Endothelial cell (in vitro differentiated cells): ENCODE measurements around the gene KDM2B. TPM values are rescaled to one million over a fixed set of nuclear protein-coding genes. Genes with fewer than 3 reads are reported as not detected.

Source experiments
- DNase-seq: peaks from one replicate; pipeline ENCODE4 v3.0.0; 2021; ENCODE audit warnings: low spot score
- H3K27ac Mint-ChIP-seq: one replicate; pipeline ENCODE4 v1.8.0; 2021; ENCODE audit warnings: mixed read lengths, inconsistent platforms; ENCODE audit not compliant: unreplicated experiment
- H3K27me3 Mint-ChIP-seq: one replicate; pipeline ENCODE4 v1.8.0; 2021; ENCODE audit warnings: mild to moderate bottlenecking, moderate library complexity, mixed read lengths, inconsistent platforms; ENCODE audit not compliant: unreplicated experiment
- H3K36me3 Mint-ChIP-seq: one replicate; pipeline ENCODE4 v1.8.0; 2021; ENCODE audit warnings: mild to moderate bottlenecking, low read depth, mixed read lengths, inconsistent platforms; ENCODE audit not compliant: unreplicated experiment
- H3K4me1 Mint-ChIP-seq: one replicate; pipeline ENCODE4 v1.8.0; 2021; ENCODE audit warnings: mild to moderate bottlenecking, mixed read lengths, inconsistent platforms; ENCODE audit not compliant: unreplicated experiment
- H3K4me3 Mint-ChIP-seq: one replicate; pipeline ENCODE4 v1.8.0; 2021; ENCODE audit warnings: mild to moderate bottlenecking, mixed read lengths, inconsistent platforms; ENCODE audit not compliant: unreplicated experiment
- H3K9me3 Mint-ChIP-seq: one replicate; pipeline ENCODE4 v1.8.0; 2021; ENCODE audit warnings: mixed read lengths, inconsistent platforms; ENCODE audit not compliant: unreplicated experiment
- total RNA-seq: library from RNA; stranded (reverse); fragmentation: NEBNext Ultra II Directional; extraction: Animal tissue kit (Norgen Biotek cat#: 25700); gene quantifications from one replicate; pipeline ENCODE4 v1.2.1, GENCODE V29; 2021; ENCODE audit not compliant: unreplicated experiment
- TF ChIP-seq, protein P1 (sequence below): fragments of 200-600 bp; sonication (generic); IDR thresholded peaks from one replicate; pipeline ENCODE4 v1.5.0; 2021; ENCODE audit warnings: antibody characterized with exemption; ENCODE audit not compliant: unreplicated experiment

KDM2B gene
- total RNA-seq, 1 donor from 2014 or later: 36.7 TPM

DNA sequence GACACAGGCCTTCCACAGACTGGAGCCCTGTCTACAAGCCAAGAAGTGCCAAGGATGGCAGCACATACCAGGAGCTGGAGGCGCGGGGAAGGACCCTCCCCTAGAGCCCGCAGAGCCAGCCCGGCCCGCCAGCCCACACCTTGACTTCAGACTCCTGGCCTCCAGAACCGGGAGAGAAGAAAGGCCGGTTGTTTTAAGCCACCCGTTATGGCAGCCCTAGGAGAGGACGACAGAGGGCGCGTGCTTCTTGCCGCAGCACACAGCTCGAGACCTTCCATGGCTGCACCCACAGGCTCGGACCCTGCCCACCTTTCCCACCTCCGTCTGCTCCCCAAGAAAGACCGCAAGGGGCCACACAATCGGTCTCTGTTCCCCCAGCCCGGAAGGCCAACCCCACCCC is 127.2 kb downstream of the KDM2B start:
- TF ChIP-seq, protein P1, sequence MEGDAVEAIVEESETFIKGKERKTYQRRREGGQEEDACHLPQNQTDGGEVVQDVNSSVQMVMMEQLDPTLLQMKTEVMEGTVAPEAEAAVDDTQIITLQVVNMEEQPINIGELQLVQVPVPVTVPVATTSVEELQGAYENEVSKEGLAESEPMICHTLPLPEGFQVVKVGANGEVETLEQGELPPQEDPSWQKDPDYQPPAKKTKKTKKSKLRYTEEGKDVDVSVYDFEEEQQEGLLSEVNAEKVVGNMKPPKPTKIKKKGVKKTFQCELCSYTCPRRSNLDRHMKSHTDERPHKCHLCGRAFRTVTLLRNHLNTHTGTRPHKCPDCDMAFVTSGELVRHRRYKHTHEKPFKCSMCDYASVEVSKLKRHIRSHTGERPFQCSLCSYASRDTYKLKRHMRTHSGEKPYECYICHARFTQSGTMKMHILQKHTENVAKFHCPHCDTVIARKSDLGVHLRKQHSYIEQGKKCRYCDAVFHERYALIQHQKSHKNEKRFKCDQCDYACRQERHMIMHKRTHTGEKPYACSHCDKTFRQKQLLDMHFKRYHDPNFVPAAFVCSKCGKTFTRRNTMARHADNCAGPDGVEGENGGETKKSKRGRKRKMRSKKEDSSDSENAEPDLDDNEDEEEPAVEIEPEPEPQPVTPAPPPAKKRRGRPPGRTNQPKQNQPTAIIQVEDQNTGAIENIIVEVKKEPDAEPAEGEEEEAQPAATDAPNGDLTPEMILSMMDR: no peak
- Mint-ChIP-seq H3K27ac (no peak overlapping the region), H3K27me3 (peaks cover 7% of the 10 kb centered on the region)

DNA sequence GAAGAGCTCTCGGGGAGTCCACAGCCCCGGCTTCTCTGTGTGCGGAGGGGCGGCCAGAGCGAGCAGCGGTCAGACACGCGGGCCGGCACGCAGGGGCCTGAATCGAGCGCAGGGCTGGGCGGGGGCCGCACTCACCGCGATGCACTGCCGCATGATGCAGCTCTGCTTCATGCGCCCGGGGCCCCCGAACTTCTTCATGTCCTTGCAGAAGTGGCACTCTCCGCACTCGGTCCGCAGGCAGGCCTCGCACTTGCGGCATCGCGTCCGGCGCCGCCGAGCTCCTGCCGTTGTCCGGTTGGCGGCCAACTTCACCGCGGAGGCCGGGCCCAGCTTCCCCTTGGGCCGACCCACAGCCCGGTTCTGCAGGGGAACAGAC is 127.8 kb downstream of the KDM2B start:
- DNase-seq: no peak

More for the DNA sequence above, 127.2 kb downstream of the KDM2B start:
- Mint-ChIP-seq H3K36me3 (peaks cover 19% of the 10 kb centered on the region), H3K4me1 (peaks cover 7% of the 10 kb centered on the region), H3K4me3 (no peak overlapping the region), H3K9me3 (no peaks in the 10 kb centered on the region)
- no peak for DNase-seq

DNA sequence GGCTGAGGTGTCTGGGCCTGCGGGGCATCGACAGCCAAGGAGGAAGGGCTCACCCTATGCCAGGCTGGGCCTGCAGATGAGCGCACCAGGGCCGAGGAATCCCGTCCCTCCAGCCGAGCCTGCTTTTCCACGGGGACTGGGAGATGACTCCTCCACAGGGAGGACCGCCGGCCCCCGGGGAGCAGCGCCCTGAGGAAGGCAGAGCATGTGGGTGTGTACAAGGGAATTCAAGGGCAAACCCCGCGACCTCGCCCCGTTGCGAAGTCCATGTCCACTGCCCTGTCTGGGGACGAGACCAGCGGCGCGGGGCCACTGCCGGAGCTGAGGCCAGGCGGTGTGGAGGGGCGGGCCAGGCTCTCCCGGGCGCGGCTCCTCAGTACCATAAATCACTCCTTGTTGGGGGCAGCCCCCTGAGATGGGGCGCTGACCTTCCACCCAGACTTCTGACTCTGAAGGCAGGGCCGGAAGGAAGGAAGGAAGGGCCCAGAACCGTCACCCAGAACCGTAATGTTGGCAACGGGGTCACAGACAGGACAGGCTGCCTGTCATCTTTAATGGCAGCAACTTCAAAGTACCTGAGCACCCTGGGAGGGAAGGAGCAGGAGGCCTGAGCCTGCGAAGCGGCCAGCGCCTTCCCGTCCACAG is 128.4 kb downstream of the KDM2B start:
- peaks cover 19% of the 10 kb centered on the region for H3K36me3 Mint-ChIP-seq
- H3K27ac Mint-ChIP-seq: no peak overlapping the region
- H3K4me3 Mint-ChIP-seq: no peak overlapping the region
- no peaks in the 10 kb centered on the region for H3K9me3 Mint-ChIP-seq
- TF ChIP-seq, protein P1: no peak
- no peak for DNase-seq
- H3K27me3 Mint-ChIP-seq: peaks cover 7% of the 10 kb centered on the region
- peaks cover 4% of the 10 kb centered on the region for H3K4me1 Mint-ChIP-seq

More for the DNA sequence above, 127.8 kb downstream of the KDM2B start:
- TF ChIP-seq, protein P1: no peak
- H3K9me3 Mint-ChIP-seq: no peaks in the 10 kb centered on the region
- H3K4me3 Mint-ChIP-seq: no peak overlapping the region
- peaks cover 23% of the 10 kb centered on the region for H3K36me3 Mint-ChIP-seq
- peaks cover 7% of the 10 kb centered on the region for H3K4me1 Mint-ChIP-seq
- H3K27me3 Mint-ChIP-seq: peaks cover 9% of the 10 kb centered on the region
- no peak overlapping the region for H3K27ac Mint-ChIP-seq

DNA sequence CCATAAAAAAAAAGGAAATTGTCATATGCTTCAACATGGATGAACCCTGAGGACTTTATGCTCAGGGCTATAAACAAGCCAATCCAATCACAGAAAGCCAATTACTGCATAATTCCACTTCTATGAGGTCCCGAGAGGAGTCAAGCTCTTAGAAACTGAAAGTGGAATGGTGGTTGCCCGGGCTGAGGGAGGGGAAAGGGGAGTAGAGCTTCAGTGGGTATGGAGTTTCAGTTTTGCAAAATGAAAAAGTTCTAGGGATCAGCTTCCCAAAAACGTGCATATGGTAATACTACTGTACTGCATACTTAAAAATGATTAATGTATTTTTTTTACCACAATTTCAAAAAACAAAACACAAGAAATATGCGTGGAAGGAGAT is 128.9 kb downstream of the KDM2B start:
- Mint-ChIP-seq H3K4me1 (peaks cover 2% of the 10 kb centered on the region), H3K27ac (no peak overlapping the region), H3K9me3 (no peaks in the 10 kb centered on the region), H3K27me3 (peaks cover 7% of the 10 kb centered on the region), H3K36me3 (peaks cover 16% of the 10 kb centered on the region), H3K4me3 (no peak overlapping the region)
- DNase-seq: no peak
- TF ChIP-seq, protein P1: no peak

DNA sequence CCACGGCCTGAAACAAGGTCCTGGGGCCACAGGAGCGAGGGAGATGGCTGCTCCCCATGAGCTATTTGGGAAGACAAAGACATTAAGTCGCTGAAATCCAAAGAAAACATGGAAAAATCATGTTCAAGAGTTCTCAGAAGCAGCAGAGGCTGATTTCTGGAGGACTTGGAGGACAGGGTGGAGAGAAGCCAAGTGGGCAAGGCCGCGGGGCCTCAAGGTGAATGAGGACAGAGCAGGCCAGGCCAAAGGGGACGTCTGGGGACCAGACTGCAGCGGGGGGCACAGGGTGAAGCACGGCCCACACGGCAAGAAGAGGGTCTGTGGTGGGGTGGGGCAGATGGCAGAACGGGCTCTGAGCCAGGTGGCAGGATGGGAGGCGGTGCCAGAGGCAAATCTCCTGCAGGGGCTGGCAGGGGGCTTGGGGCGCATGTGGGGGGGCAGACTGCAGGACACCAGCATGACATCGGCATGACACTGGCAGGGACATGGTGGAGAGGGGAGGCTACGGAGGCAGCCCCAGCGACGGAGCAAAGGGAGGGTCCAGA is 132.0 kb downstream of the KDM2B start:
- peak overlapping the region; percentile 51 for H3K4me3 Mint-ChIP-seq
- no peak for DNase-seq
- no peak overlapping the region for H3K27ac Mint-ChIP-seq
- no peaks in the 10 kb centered on the region for H3K9me3 Mint-ChIP-seq
- H3K4me1 Mint-ChIP-seq: no peaks in the 10 kb centered on the region
- H3K27me3 Mint-ChIP-seq: peaks cover 4% of the 10 kb centered on the region
- TF ChIP-seq, protein P1: no peak
- peaks cover 14% of the 10 kb centered on the region for H3K36me3 Mint-ChIP-seq
